ENCODE results near the gene ZNF607. TPM values are rescaled to one million over a fixed set of nuclear protein-coding genes. Genes with fewer than 3 reads are reported as not detected.
A peak's percentile ranks its signal among the peaks of the same experiment; 100 is the strongest.

Gene ZNF607
- total RNA-seq, 1 donor from 2014 or later, result 6.1 TPM

- intact Hi-C loops (cut with DNase I), result loop anchor here (2.0 to 10.0 kb wide), 3 partner anchors 36 to 61 kb away; partner anchors contain the start of genes ZNF540, ZNF571 and ZNF607
Observed at GRCh38 chr19:37655689-37656371, 63.7 kb downstream of the ZNF607 start.

GRCh38 chr19:37655301-37655688, 64.3 kb downstream of the ZNF607 start, which contains the start of gene ZFP30:
TSS of gene ZFP30 (minus strand) at chr19:37655465. CDS start at chr19:37647822, 7,643 bp downstream.
- intact Hi-C loops (cut with DNase I), result loop anchor here (2.0 to 10.0 kb wide), 3 partner anchors 37 to 60 kb away; partner anchors contain the start of genes ZNF540, ZNF571 and ZNF607
- ATAC-seq (peak; percentile 98), DNase-seq (ENCODE audit: missing footprints) (peak; percentile 94)

More at GRCh38 chr19:37655689-37656371, 63.7 kb downstream of the ZNF607 start:
- ATAC-seq (peak; percentile 90), DNase-seq (ENCODE audit: missing footprints) (peak; percentile 90)

- ATAC-seq, result peak; percentile 48
- DNase-seq (ENCODE audit: missing footprints), result peak; percentile 69
- intact Hi-C loops (cut with DNase I), result loop anchor here (2.0 to 10.0 kb wide), 3 partner anchors 38 to 60 kb away; partner anchors contain the start of genes ZNF540, ZNF571 and ZNF607
Observed at GRCh38 chr19:37654629-37655300, 64.8 kb downstream of the ZNF607 start.

- no peak for DNase-seq (ENCODE audit: missing footprints)
- ATAC-seq, result no peak
- intact Hi-C loops (cut with DNase I), result loop anchor here (2.0 to 10.0 kb wide), 2 partner anchors 59 to 61 kb away; partner anchors contain the start of genes ZNF540, ZNF571 and ZNF607
Observed at GRCh38 chr19:37654118-37654517, 65.4 kb downstream of the ZNF607 start.

Other genes starting within 250 kb of the ZNF607 start
- 5.4 TPM for gene ZNF793, start 212.8 kb downstream of the ZNF607 start, total RNA-seq
- gene ZNF571, start 125.0 kb downstream of the ZNF607 start, total RNA-seq, result 3.8 TPM
- gene ZNF540, start 124.9 kb downstream of the ZNF607 start, total RNA-seq, result 6.8 TPM
- gene ZFP30, start 64.3 kb downstream of the ZNF607 start, total RNA-seq, result 6.9 TPM
- 9.0 TPM for gene ZNF573, start 59.8 kb upstream of the ZNF607 start, total RNA-seq
- not detected for gene WDR87, start 186.8 kb upstream of the ZNF607 start, total RNA-seq
- 9.3 TPM for gene SIPA1L3, start 187.4 kb upstream of the ZNF607 start, total RNA-seq